ENCODE results near the gene SAGE1.
A peak's percentile ranks its signal among the peaks of the same experiment; 100 is the strongest.
"Not testable (repeated sequence)": the region's sequence is repeated elsewhere in the genome, so short reads cannot be mapped to it uniquely, and the experiment has no call there.

SAGE1 gene

DNA sequence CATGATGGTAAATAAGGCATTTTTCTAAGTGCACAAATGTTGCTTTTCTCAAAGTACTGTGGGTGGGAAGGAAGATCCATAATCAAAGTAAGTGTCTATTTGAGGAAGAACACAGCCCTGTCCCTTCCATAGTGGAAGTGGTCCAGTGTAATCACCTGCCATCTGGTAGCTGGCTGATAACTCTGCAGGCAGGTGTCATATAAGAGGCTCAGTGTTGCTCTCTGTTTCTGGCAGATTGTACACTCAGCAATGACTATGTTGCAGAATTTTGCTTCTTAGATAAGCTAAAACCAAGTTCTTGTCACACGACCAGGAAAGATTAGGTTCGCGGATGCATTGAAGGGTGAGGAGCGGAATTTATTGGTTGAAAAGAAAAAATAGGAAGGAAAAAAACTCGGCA, 20.9 kb downstream of the SAGE1 start:
- no peaks in the 10 kb centered on the region for H3K9me3 ChIP-seq (ENCODE audit: control insufficient read depth, low read length)
- no peak for DNase-seq
- H3K36me3 ChIP-seq (ENCODE audit: control insufficient read depth, insufficient read depth, low read length): no peaks in the 10 kb centered on the region
- no peaks in the 10 kb centered on the region for H3K27me3 ChIP-seq (replicated peaks; ENCODE audit: control insufficient read depth, insufficient read depth, low read length, poor library complexity, severe bottlenecking)
- no peak overlapping the region for H3K27ac ChIP-seq (ENCODE audit: insufficient read depth, low read length, poor library complexity, severe bottlenecking)
- no peak overlapping the region for H3K4me3 ChIP-seq (ENCODE audit: insufficient read depth, low read depth, low read length, poor library complexity, severe bottlenecking)
- no peaks in the 10 kb centered on the region for H3K4me1 ChIP-seq (ENCODE audit: control insufficient read depth, insufficient read depth, low read length, poor library complexity, severe bottlenecking)

DNA sequence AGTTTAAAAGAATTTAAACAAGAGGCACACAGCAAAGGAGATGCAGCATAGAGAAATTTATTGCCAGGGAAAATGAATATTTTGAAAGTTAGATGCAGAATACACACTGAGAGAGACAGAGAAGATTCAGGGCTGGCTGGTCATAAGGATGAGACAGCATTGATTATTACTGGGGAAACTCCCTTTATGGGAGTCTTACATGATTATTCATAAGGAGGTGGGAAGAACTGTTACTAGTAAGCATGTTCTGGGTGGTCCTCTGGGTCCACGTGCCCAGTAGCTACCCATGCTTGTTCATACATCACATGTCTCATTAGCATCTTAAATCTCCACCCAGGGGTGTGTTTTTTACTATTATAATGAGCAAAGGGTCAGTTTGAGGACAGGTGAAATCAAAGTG, 27.0 kb downstream of the SAGE1 start:
- H3K4me1 ChIP-seq (ENCODE audit: control insufficient read depth, insufficient read depth, low read length, poor library complexity, severe bottlenecking); H3K27ac ChIP-seq (ENCODE audit: insufficient read depth, low read length, poor library complexity, severe bottlenecking); H3K27me3 ChIP-seq (replicated peaks; ENCODE audit: control insufficient read depth, insufficient read depth, low read length, poor library complexity, severe bottlenecking); H3K9me3 ChIP-seq (ENCODE audit: control insufficient read depth, low read length); H3K36me3 ChIP-seq (ENCODE audit: control insufficient read depth, insufficient read depth, low read length); H3K4me3 ChIP-seq (ENCODE audit: insufficient read depth, low read depth, low read length, poor library complexity, severe bottlenecking); DNase-seq: not testable (repeated sequence)

DNA sequence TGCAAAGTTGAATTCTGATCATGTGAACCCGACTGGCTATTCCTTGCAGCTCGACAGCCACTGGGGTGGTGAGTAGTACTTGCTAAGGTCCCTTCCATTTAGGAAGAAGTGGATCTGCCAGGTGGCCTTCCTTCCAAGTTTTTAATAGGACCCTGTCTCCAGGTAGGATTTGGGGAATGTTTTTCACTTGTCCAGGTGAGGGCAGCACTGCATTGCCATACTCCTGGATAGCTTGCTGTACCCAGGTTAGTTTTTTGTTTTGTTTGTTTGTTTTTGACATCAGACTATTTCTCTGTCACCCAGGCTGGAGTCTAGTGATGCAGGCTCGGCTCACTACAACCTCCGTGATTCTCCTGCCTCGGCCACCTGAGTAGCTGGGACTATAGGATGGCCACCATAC, 29.8 kb downstream of the SAGE1 start:
- H3K27me3 ChIP-seq (replicated peaks; ENCODE audit: control insufficient read depth, insufficient read depth, low read length, poor library complexity, severe bottlenecking): no peaks in the 10 kb centered on the region
- no peaks in the 10 kb centered on the region for H3K4me1 ChIP-seq (ENCODE audit: control insufficient read depth, insufficient read depth, low read length, poor library complexity, severe bottlenecking)
- H3K27ac ChIP-seq (ENCODE audit: insufficient read depth, low read length, poor library complexity, severe bottlenecking): no peak overlapping the region
- no peaks in the 10 kb centered on the region for H3K36me3 ChIP-seq (ENCODE audit: control insufficient read depth, insufficient read depth, low read length)
- no peak for DNase-seq
- no peaks in the 10 kb centered on the region for H3K9me3 ChIP-seq (ENCODE audit: control insufficient read depth, low read length)
- H3K4me3 ChIP-seq (ENCODE audit: insufficient read depth, low read depth, low read length, poor library complexity, severe bottlenecking): no peak overlapping the region

DNA sequence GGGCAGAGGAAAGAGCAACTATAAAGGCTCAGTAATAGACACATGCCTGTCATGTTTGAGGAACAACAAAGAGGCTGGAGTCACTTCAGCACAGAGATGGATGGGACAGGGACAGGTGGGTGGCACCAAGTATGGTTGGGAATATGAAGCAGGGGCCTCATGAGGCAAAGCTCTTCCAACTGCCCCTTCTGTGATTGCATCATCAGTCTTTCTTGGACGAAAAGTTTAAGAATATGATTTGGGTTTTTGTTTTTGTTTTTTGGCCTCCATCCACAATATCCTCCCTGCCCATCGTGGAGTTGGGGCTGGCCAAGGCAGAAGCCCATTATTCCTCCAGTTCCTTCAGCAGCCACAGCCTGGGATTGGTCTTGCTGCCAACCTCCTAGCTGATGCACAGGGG, 34.4 kb downstream of the SAGE1 start:
- Histone ChIP-seq H3K27me3 (replicated peaks; ENCODE audit: control insufficient read depth, insufficient read depth, low read length, poor library complexity, severe bottlenecking) (no peaks in the 10 kb centered on the region), H3K36me3 (ENCODE audit: control insufficient read depth, insufficient read depth, low read length) (no peaks in the 10 kb centered on the region), H3K4me3 (ENCODE audit: insufficient read depth, low read depth, low read length, poor library complexity, severe bottlenecking) (no peak overlapping the region), H3K27ac (ENCODE audit: insufficient read depth, low read length, poor library complexity, severe bottlenecking) (no peak overlapping the region), H3K4me1 (ENCODE audit: control insufficient read depth, insufficient read depth, low read length, poor library complexity, severe bottlenecking) (no peaks in the 10 kb centered on the region), H3K9me3 (ENCODE audit: control insufficient read depth, low read length) (no peaks in the 10 kb centered on the region)
- no peak for DNase-seq

DNA sequence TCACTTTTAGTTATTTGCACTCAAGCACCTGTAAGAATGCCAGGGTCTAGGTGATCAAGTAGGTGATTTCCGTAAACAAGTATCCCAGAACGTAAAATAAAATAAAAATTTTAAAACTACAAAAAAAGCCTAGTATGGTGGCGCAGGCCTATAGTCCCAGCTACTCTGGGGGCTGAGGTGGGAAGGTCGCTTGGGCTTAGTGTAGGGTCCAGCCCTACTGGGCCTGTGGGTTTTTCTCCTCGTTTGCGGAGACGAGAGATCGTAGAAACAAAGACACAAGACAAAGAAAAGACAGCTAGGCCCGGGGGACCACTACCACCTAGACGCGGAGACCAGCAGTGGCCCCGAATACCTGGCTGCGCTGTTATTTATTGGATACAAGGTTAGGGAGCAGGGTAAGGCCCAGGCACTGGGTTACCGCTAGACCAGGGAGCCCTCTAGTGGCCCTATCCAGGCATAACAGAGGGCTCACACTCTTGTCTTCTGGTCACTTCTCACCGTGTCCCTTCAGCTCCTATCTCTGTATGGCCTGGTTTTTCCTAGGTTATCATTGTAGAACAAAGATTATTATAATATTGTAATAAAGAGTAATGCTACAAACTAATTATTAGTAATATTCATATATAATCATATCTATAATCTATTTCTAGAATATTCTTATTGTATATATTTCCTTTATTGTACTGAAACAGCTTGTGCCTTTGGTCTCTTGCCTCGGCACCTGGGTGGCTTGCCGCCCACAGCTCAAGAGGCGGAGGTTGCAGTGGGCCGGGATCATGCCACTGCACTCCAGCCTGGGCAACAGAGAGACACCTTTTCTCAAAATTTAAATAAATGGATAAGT, 38.4 kb downstream of the SAGE1 start:
- H3K4me3 ChIP-seq (ENCODE audit: insufficient read depth, low read depth, low read length, poor library complexity, severe bottlenecking): no peak overlapping the region
- H3K27me3 ChIP-seq (replicated peaks; ENCODE audit: control insufficient read depth, insufficient read depth, low read length, poor library complexity, severe bottlenecking): no peaks in the 10 kb centered on the region
- peak; percentile 1 to 7 (median 2) for DNase-seq
- H3K4me1 ChIP-seq (ENCODE audit: control insufficient read depth, insufficient read depth, low read length, poor library complexity, severe bottlenecking): no peaks in the 10 kb centered on the region
- H3K9me3 ChIP-seq (ENCODE audit: control insufficient read depth, low read length): no peaks in the 10 kb centered on the region
- no peaks in the 10 kb centered on the region for H3K36me3 ChIP-seq (ENCODE audit: control insufficient read depth, insufficient read depth, low read length)
- no peak overlapping the region for H3K27ac ChIP-seq (ENCODE audit: insufficient read depth, low read length, poor library complexity, severe bottlenecking)

DNA sequence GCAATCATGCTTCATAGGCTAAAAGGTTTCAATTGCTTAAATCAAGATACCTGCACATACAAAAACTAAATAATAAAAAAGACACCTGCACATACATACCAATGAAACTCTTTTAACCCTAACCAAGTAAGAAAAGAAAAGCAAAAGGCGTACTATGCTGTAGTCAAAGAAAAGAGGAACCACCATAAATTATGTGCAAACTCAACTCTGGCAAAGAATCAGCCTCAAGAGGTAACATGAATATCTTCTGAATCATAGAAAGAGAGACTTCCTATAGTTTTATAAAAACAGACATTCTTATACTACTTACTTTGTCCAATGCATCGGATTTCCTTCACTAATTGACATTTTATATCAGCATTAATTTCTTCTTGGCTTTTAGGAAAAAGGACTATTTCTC, 51.0 kb downstream of the SAGE1 start:
- Histone ChIP-seq H3K36me3 (ENCODE audit: control insufficient read depth, insufficient read depth, low read length) (no peaks in the 10 kb centered on the region), H3K4me1 (ENCODE audit: control insufficient read depth, insufficient read depth, low read length, poor library complexity, severe bottlenecking) (no peaks in the 10 kb centered on the region), H3K4me3 (ENCODE audit: insufficient read depth, low read depth, low read length, poor library complexity, severe bottlenecking) (no peak overlapping the region), H3K9me3 (ENCODE audit: control insufficient read depth, low read length) (no peaks in the 10 kb centered on the region), H3K27me3 (replicated peaks; ENCODE audit: control insufficient read depth, insufficient read depth, low read length, poor library complexity, severe bottlenecking) (no peaks in the 10 kb centered on the region), H3K27ac (ENCODE audit: insufficient read depth, low read length, poor library complexity, severe bottlenecking) (no peak overlapping the region)
- DNase-seq: no peak

DNA sequence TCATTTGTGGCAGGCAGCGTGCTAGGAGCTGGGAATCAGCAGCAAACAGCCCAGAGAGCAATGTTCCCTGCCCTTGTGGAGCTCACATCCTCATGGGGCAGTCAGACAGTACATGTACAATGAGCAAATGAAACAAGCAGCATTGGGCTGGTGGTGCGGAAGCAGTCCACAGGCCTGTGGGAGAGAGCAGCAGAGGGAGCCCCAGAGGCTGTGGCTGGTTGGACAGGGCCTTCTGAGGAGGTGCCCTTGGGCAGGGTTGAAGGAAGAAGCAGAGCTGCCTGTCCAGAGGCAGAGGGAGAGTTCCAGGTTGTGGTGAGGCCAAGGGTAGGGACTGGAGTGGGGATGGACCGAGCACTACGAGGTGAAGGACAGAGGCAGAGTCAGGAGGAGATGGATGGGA, 57.8 kb downstream of the SAGE1 start:
- Histone ChIP-seq H3K27ac (ENCODE audit: insufficient read depth, low read length, poor library complexity, severe bottlenecking) (no peak overlapping the region), H3K9me3 (ENCODE audit: control insufficient read depth, low read length) (no peaks in the 10 kb centered on the region), H3K4me1 (ENCODE audit: control insufficient read depth, insufficient read depth, low read length, poor library complexity, severe bottlenecking) (no peaks in the 10 kb centered on the region), H3K27me3 (replicated peaks; ENCODE audit: control insufficient read depth, insufficient read depth, low read length, poor library complexity, severe bottlenecking) (no peaks in the 10 kb centered on the region), H3K4me3 (ENCODE audit: insufficient read depth, low read depth, low read length, poor library complexity, severe bottlenecking) (no peak overlapping the region), H3K36me3 (ENCODE audit: control insufficient read depth, insufficient read depth, low read length) (no peaks in the 10 kb centered on the region)
- DNase-seq: no peak
